Osteoblast (primary cell): ENCODE data around the gene ABCB9. TPM values are rescaled to one million over a fixed set of nuclear protein-coding genes. Genes with fewer than 3 reads are reported as not detected.
"Not testable (repeated sequence)": the region's sequence is repeated elsewhere in the genome, so short reads cannot be mapped to it uniquely, and the experiment has no call there.

Experiments
- DNase-seq: peaks from one replicate; pipeline ENCODE4 v3.0.0; 2011; ENCODE audit warnings: low spot score, mixed read lengths; ENCODE audit not compliant: insufficient read length; ENCODE audit errors: missing footprints
- H2AFZ ChIP-seq: 2 replicates; pipeline ENCODE4 v1.6.0; 2011; ENCODE audit warnings: mild to moderate bottlenecking, low read length
- H3K27ac ChIP-seq: 2 replicates; pipeline ENCODE4 v1.5.1; 2011; ENCODE audit warnings: mild to moderate bottlenecking, low read depth, low read length, moderate library complexity
- H3K27me3 ChIP-seq: 2 replicates; pipeline ENCODE4 v1.6.0; 2012; ENCODE audit warnings: mild to moderate bottlenecking, control low read depth, inconsistent platforms, low read length, moderate library complexity; ENCODE audit not compliant: insufficient read depth
- H3K36me3 ChIP-seq: 2 replicates; pipeline ENCODE4 v1.5.1; 2011; ENCODE audit warnings: mild to moderate bottlenecking, low read length, control low read depth, moderate library complexity; ENCODE audit not compliant: insufficient read depth
- H3K4me1 ChIP-seq: 2 replicates; pipeline ENCODE4 v1.5.1; 2011; ENCODE audit warnings: mild to moderate bottlenecking, low read length, control low read depth, moderate library complexity; ENCODE audit not compliant: insufficient read depth
- H3K4me2 ChIP-seq: 2 replicates; pipeline ENCODE4 v1.6.0; 2011; ENCODE audit warnings: mild to moderate bottlenecking, low read length; ENCODE audit not compliant: insufficient read depth
- H3K4me3 ChIP-seq: fragments of 200-600 bp; sonication (generic); 3 replicates; pipeline ENCODE4 v1.5.1; 2012; ENCODE audit warnings: mild to moderate bottlenecking, low read length, inconsistent platforms; ENCODE audit not compliant: insufficient read depth
- H3K79me2 ChIP-seq: 2 replicates; pipeline ENCODE4 v1.6.0; 2012; ENCODE audit warnings: mild to moderate bottlenecking, low read length, control low read depth, inconsistent platforms; ENCODE audit not compliant: insufficient read depth
- H3K9me3 ChIP-seq: 2 replicates; pipeline ENCODE4 v1.5.1; 2011; ENCODE audit warnings: low read depth, low read length, control low read depth
- H4K20me1 ChIP-seq: 2 replicates; pipeline ENCODE4 v1.6.0; 2012; ENCODE audit warnings: mild to moderate bottlenecking, low read length, control low read depth; ENCODE audit not compliant: insufficient read depth
- CTCF ChIP-seq: IDR thresholded peaks from 2 replicates; pipeline ENCODE4 v1.5.1; 2011; ENCODE audit warnings: mild to moderate bottlenecking, low read depth, low read length, moderate library complexity; ENCODE audit errors: extremely low read depth
- total RNA-seq: library from RNA; depleted of rRNA; stranded (reverse); fragments of >200 nt; gene quantifications from 2 replicates; pipeline ENCODE4 v1.2.3, GENCODE V29; 2012

Gene ABCB9
- total RNA-seq, 1 donor: 11.9 TPM

GRCh38 chr12:122946690-122947341 lies 19.4 kb downstream of the ABCB9 start:
- Histone ChIP-seq H3K27ac (peak overlapping the region; percentile 85), H3K36me3 (peaks cover 6% of the 10 kb centered on the region), H3K4me1 (peaks cover 31% of the 10 kb centered on the region), H3K9me3 (no peaks in the 10 kb centered on the region), H2AFZ (peak overlapping the region; percentile 44), H3K79me2 (no peaks in the 10 kb centered on the region), H3K27me3 (no peaks in the 10 kb centered on the region), H3K4me2 (peak overlapping the region; percentile 3), H4K20me1 (peaks cover 4% of the 10 kb centered on the region), H3K4me3 (no peak overlapping the region)
- peak; percentile 100 for DNase-seq
- TF ChIP-seq CTCF: peak; percentile 69

GRCh38 chr12:122944605-122945592 lies 21.4 kb downstream of the ABCB9 start:
- Histone ChIP-seq H3K36me3 (peaks cover 7% of the 10 kb centered on the region), H2AFZ (no peak overlapping the region), H4K20me1 (no peaks in the 10 kb centered on the region), H3K79me2 (no peaks in the 10 kb centered on the region), H3K4me1 (peaks cover 21% of the 10 kb centered on the region), H3K4me3 (no peak overlapping the region), H3K27me3 (no peaks in the 10 kb centered on the region), H3K4me2 (no peak overlapping the region), H3K9me3 (no peaks in the 10 kb centered on the region), H3K27ac (peak overlapping the region; percentile 39)
- no peak for TF ChIP-seq CTCF
- DNase-seq: peak; percentile 86

GRCh38 chr12:122943196-122943595 lies 23.1 kb downstream of the ABCB9 start:
- no peak for TF ChIP-seq CTCF
- H3K9me3 ChIP-seq: no peaks in the 10 kb centered on the region
- H3K4me1 ChIP-seq: peaks cover 21% of the 10 kb centered on the region
- DNase-seq: peak; percentile 27
- peaks cover 9% of the 10 kb centered on the region for H3K36me3 ChIP-seq
- no peaks in the 10 kb centered on the region for H3K27me3 ChIP-seq
- H3K27ac ChIP-seq: no peak overlapping the region
- H2AFZ ChIP-seq: no peak overlapping the region
- H3K4me3 ChIP-seq: no peak overlapping the region
- H3K79me2 ChIP-seq: no peaks in the 10 kb centered on the region
- no peak overlapping the region for H3K4me2 ChIP-seq
- no peaks in the 10 kb centered on the region for H4K20me1 ChIP-seq

- TF ChIP-seq CTCF: no peak
- Histone ChIP-seq H3K9me3 (no peaks in the 10 kb centered on the region), H2AFZ (no peak overlapping the region), H3K79me2 (no peaks in the 10 kb centered on the region), H3K4me2 (no peak overlapping the region), H3K36me3 (peaks cover 8% of the 10 kb centered on the region), H3K4me3 (no peak overlapping the region), H3K27me3 (no peaks in the 10 kb centered on the region), H3K4me1 (peaks cover 21% of the 10 kb centered on the region), H4K20me1 (no peaks in the 10 kb centered on the region), H3K27ac (no peak overlapping the region)
- DNase-seq: peak; percentile 58
Observed at GRCh38 chr12:122942637-122943036, 23.6 kb downstream of the ABCB9 start.

GRCh38 chr12:122941351-122941750 lies 24.9 kb downstream of the ABCB9 start:
- H3K4me3 ChIP-seq, H3K36me3 ChIP-seq, H3K27me3 ChIP-seq, H3K27ac ChIP-seq, H4K20me1 ChIP-seq, H3K9me3 ChIP-seq, DNase-seq, H3K4me2 ChIP-seq, H2AFZ ChIP-seq, H3K79me2 ChIP-seq: not testable (repeated sequence)
- peaks cover 10% of the 10 kb centered on the region for H3K4me1 ChIP-seq
